Upper lobe of left lung (tissue), 6 donors: Measurements from ENCODE around the gene LARP1B. TPM values are rescaled to one million over a fixed set of nuclear protein-coding genes. Genes with fewer than 3 reads are reported as not detected.
"Not testable (repeated sequence)": the region's sequence is repeated elsewhere in the genome, so short reads cannot be mapped to it uniquely, and the experiment has no call there.

ENCODE experiments used
- ATAC-seq, 2 donors: fragments of 200-7000 bp; cut with Tn5 transposase; one replicate each; pipeline ENCODE4 v1.9.1; 2022; ENCODE audit warnings: mild to moderate bottlenecking in 2 of 2, moderate library complexity in 2 of 2; ENCODE audit not compliant: low FRiP score in 2 of 2
- DNase-seq, 2 donors: peaks; one replicate each; pipeline ENCODE4 v3.0.0-alpha.2; 2019 to 2020
- H3K27ac ChIP-seq, 4 donors: fragments of 200-600 bp; sonication (generic); one replicate each; pipeline ENCODE4 v1.5.1; 2016 to 2019
- H3K27me3 ChIP-seq, 4 donors: fragments of 200-600 bp; sonication (generic); one replicate each; pipeline ENCODE4 v1.5.1; 2017 to 2019
- H3K36me3 ChIP-seq, 4 donors: fragments of 200-600 bp; sonication (generic); one replicate each; pipeline ENCODE4 v1.5.1; 2016 to 2019
- H3K4me1 ChIP-seq, 4 donors: fragments of 200-600 bp; sonication (generic); one replicate each; pipeline ENCODE4 v1.5.1; 2018 to 2019
- H3K4me3 ChIP-seq, 4 donors: fragments of 200-600 bp; sonication (generic); one replicate each; pipeline ENCODE4 v1.5.1; 2017 to 2019; ENCODE audit warnings: mild to moderate bottlenecking in 2 of 4, moderate library complexity in 1 of 4
- H3K9me3 ChIP-seq, 4 donors: fragments of 200-600 bp; sonication (generic); one replicate each; pipeline ENCODE4 v1.5.1; 2018 to 2019
- EP300 ChIP-seq, 4 donors: sonication (generic); formaldehyde crosslinking; IDR thresholded peaks; one replicate each; pipeline ENCODE4 v1.5.1; 2017; ENCODE audit warnings: antibody characterized with exemption in 4 of 4, control low read depth in 2 of 4
- POLR2A ChIP-seq, 4 donors: fragments of 450-650 bp; IDR thresholded peaks; one replicate each; pipeline ENCODE4 v1.5.1; 2016 to 2017; ENCODE audit warnings: antibody characterized with exemption in 4 of 4, mild to moderate bottlenecking in 2 of 4
- POLR2AphosphoS5 ChIP-seq, 2 donors: sonication (generic); formaldehyde crosslinking; IDR thresholded peaks; one replicate each; pipeline ENCODE4 v1.5.1; 2017; ENCODE audit warnings: antibody characterized with exemption in 2 of 2
- WGBS, 2 donors: methylation state at CpG; one replicate each; pipeline ENCODE4 v1.1.5; 2017 to 2018; 5-methylcytosine and 5-hydroxymethylcytosine counted together
- total RNA-seq, 6 donors: library from RNA; depleted of rRNA in 4 of 6; stranded (reverse); fragments of >200 nt in 4 of 6; gene quantifications; one replicate each; pipeline versions ENCODE4 v1.1.0 to v1.2.1, GENCODE V29; 2016 to 2021
- TF ChIP-seq, protein P1 (sequence below), 6 experiments: fragments of 450-650 bp in 4 of 6; fragments of 200-600 bp in 2 of 6; sonication (generic) in 2 of 6; IDR thresholded peaks; one replicate each; pipeline ENCODE4 v1.5.1; 2016 to 2019; ENCODE audit warnings: antibody characterized with exemption in 6 of 6
- donor health status: DM: no; HTN: no; CAD: no; lungs with moderate emphysema.
- donor health status: DM: no; HTN: yes; CAD: no; lungs with severe emphysema.

Gene LARP1B
- total RNA-seq, 6 donors from 2014 or later: 13.8 to 41.7 (median 20.7) TPM

DNA sequence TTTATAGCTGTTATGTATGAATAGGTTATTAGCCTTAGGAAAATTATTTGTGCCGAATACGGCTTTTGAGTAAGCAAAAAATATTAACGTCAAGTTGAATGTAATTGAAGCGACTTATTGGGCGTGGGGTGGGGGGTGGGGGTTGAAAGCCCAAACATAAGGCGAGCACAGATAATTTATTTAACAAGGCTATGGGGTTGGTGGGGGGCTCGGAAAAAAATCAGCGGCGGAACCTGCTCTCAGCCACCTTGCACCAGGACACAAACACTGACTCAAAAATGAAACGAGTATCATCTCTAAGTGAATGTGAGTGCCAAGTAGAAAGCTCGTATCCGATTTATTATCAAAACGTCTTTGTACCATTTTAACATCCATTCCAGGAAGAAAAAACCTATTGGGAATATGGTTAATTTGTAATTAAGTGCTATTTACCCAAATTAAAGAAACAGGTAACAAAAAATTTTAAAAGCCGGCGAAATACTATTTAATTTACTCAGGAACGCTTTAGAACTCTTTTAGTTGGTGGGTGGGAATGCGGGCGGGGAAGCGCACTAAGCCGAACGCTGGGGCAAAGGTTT is 902 bp upstream of the LARP1B start:
- Histone ChIP-seq H3K27me3 (no peaks in the 10 kb centered on the region), H3K4me1 (peaks cover 0 to 18% (median 6%) of the 10 kb centered on the region in 4 donors), H3K36me3 (no peaks in the 10 kb centered on the region), H3K4me3 (peak overlapping the region; percentile 68 to 92 (median 88)), H3K27ac (peak overlapping the region; percentile 92 to 95 (median 94)), H3K9me3 (no peaks in the 10 kb centered on the region)
- whole genome bisulfite sequencing, 2 donors: 21 to 30% methylated on average over 21 of the region's 21 CpGs
- ATAC-seq (no peak), DNase-seq (no peak)
- no peak for TF ChIP-seq POLR2AphosphoS5 (IDR thresholded peaks at IDR 0.05)
- no peak for TF ChIP-seq POLR2A (IDR thresholded peaks at IDR 0.05)
- no peak for TF ChIP-seq EP300 (IDR thresholded peaks at IDR 0.05)
- TF ChIP-seq, protein P1, sequence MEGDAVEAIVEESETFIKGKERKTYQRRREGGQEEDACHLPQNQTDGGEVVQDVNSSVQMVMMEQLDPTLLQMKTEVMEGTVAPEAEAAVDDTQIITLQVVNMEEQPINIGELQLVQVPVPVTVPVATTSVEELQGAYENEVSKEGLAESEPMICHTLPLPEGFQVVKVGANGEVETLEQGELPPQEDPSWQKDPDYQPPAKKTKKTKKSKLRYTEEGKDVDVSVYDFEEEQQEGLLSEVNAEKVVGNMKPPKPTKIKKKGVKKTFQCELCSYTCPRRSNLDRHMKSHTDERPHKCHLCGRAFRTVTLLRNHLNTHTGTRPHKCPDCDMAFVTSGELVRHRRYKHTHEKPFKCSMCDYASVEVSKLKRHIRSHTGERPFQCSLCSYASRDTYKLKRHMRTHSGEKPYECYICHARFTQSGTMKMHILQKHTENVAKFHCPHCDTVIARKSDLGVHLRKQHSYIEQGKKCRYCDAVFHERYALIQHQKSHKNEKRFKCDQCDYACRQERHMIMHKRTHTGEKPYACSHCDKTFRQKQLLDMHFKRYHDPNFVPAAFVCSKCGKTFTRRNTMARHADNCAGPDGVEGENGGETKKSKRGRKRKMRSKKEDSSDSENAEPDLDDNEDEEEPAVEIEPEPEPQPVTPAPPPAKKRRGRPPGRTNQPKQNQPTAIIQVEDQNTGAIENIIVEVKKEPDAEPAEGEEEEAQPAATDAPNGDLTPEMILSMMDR (IDR thresholded peaks at IDR 0.05): no peak

DNA sequence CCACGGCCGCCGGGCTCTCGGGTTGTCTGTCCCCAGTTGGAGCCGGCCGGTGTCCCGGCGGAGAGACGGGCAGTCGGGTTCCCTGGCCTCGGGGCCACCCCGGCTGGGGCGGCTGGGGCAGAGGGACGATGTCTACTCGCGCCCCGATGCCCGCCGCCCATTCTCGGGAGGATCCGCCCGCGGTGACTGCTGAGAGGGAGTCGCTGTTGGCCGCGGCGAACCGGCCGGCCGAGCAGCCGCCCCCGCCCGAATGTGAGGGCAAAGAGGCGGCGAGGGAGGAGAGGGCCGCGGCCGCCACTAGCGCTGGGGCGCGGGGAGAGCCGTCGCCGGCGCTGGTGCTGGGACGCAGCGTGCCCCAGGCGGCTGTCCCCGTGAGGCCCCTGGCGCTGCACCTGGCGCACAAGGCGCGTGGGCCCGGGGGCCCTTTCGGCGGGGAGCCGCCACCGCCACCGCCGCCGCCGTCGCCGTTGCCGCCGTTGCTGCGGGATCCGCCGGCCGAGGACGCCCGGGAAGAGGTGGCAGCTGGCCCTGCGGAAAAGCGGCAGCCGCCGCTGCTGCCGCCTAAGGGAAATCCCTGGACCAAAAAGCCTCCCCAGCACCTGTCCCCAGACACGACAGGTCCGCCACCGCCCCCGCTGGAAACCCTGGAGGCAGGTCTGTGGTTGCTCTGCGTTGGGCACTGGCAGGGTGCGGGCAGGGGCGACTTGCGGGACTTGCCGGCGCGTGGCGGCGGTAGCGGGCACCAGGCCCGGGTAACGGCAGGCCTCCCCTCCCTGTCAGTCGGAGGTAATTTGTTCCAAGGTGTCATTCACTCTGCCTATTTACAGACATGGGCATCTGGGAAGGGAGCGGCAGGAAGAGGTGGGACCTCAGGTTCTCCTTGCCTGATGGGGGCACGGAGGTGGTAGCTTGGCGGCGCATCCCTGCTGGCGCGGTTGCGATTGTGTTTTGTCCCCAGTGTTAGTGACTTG is 739 bp downstream of the LARP1B start:
- peak overlapping the region; percentile 92 to 95 (median 94) for H3K27ac ChIP-seq

DNA sequence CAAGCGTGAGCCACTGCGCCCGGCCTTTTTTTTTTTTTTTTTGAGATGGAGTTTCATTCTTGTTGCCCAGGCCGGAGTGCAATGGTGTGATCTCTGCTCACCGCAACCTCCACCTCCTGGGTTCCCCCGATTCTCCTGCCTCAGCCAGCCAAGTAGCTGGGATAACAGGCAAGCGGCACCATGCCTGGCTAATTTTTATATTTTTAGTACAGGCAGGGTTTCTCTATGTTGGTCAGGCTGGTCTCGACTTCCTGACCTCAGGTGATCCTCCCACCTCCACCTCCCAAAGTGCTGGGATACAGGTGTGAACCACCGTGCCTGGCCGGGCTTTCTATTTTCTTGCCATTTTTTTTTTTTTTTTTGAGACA is 5.3 kb downstream of the LARP1B start:
- DNase-seq, H3K4me3 ChIP-seq, ATAC-seq, H3K36me3 ChIP-seq, H3K27ac ChIP-seq, H3K9me3 ChIP-seq, H3K27me3 ChIP-seq: not testable (repeated sequence)
- peaks cover 0 to 15% (median 6%) of the 10 kb centered on the region in 4 donors for H3K4me1 ChIP-seq
- WGBS, 2 donors: 94 to 95% methylated on average over 10 of the region's 10 CpGs

More for the DNA sequence above, 739 bp downstream of the LARP1B start:
- WGBS, 2 donors: 0 to 1% methylated on average over 16 to 77 of the region's 101 CpGs
- Histone ChIP-seq H3K4me1 (peaks cover 0 to 21% (median 6%) of the 10 kb centered on the region in 4 donors), H3K36me3 (no peaks in the 10 kb centered on the region), H3K27me3 (no peaks in the 10 kb centered on the region), H3K4me3 (peak overlapping the region; percentile 83 to 92 (median 88)), H3K9me3 (no peaks in the 10 kb centered on the region)
- DNase-seq (peak in 1 of 2 donors; percentile 58), ATAC-seq (peak; percentile 24 to 51)
- TF ChIP-seq, protein P1 (IDR thresholded peaks at IDR 0.05): peak in 1 of 6 experiments; percentile 24
- TF ChIP-seq POLR2A (IDR thresholded peaks at IDR 0.05) (no peak), POLR2AphosphoS5 (IDR thresholded peaks at IDR 0.05) (peak; percentile 36 to 45)

DNA sequence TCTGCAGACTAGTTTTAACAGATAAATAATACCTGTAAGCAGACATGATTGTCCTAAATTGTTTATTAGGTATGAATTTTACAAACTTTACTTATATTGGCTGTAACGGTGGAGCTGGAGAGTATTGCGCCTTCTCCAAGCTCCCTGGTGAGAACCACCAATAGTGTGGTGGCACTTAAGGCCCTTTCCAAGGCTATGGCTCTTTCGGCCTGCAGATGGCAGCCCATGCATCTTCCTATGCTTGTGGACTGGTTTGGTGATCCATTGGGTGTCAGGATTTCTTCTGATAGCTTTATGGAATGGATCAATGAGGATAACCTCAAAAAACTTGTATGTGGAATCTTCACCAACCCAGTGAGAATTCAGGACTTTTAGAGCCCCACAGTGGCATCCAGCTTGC is 7.8 kb downstream of the LARP1B start:
- no peaks in the 10 kb centered on the region for H3K27me3 ChIP-seq
- 94 to 100% methylated on average over 2 to 3 of the region's 3 CpGs for WGBS, 2 donors

DNA sequence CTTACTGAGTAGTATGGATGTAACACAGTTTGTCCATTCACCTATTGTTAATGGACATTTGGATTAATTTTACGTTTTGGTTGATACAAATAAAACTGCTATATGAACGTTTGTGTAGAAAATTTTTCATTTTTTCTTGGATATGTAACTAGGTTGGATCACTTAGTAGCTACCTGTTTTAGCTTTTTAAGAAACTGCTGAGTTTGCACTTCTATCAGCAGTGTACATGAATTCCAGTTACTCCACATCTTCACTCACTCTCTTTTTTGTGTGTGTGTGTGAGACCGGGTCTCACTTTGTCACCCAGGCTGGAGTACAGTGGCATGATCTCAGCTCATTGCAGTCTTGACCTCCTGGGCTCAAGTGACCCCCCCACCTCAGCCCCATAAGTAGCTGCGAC is 15.4 kb downstream of the LARP1B start:
- DNase-seq: no peak
- WGBS, 2 donors: 89 to 90% methylated on average over 4 of the region's 4 CpGs
- no peak overlapping the region for H3K4me3 ChIP-seq
- TF ChIP-seq, protein P1 (IDR thresholded peaks at IDR 0.05): no peak
- TF ChIP-seq EP300 (IDR thresholded peaks at IDR 0.05): no peak
- no peak for TF ChIP-seq POLR2A (IDR thresholded peaks at IDR 0.05)
- no peak for TF ChIP-seq POLR2AphosphoS5 (IDR thresholded peaks at IDR 0.05)
- H3K36me3 ChIP-seq: peaks cover 5 to 38% (median 8%) of the 10 kb centered on the region in 4 donors
- H3K27me3 ChIP-seq: no peaks in the 10 kb centered on the region
- no peaks in the 10 kb centered on the region for H3K9me3 ChIP-seq
- no peaks in the 10 kb centered on the region for H3K4me1 ChIP-seq
- H3K27ac ChIP-seq: no peak overlapping the region
- no peak for ATAC-seq

More for the DNA sequence above, 7.8 kb downstream of the LARP1B start:
- ATAC-seq (no peak), DNase-seq (no peak)
- TF ChIP-seq EP300 (IDR thresholded peaks at IDR 0.05): no peak
- TF ChIP-seq, protein P1 (IDR thresholded peaks at IDR 0.05): no peak
- no peak for TF ChIP-seq POLR2AphosphoS5 (IDR thresholded peaks at IDR 0.05)
- TF ChIP-seq POLR2A (IDR thresholded peaks at IDR 0.05): no peak
- Histone ChIP-seq H3K4me1 (peaks cover 0 to 3% (median 0%) of the 10 kb centered on the region in 4 donors), H3K4me3 (no peak overlapping the region), H3K27ac (no peak overlapping the region), H3K9me3 (no peaks in the 10 kb centered on the region), H3K36me3 (no peaks in the 10 kb centered on the region)

DNA sequence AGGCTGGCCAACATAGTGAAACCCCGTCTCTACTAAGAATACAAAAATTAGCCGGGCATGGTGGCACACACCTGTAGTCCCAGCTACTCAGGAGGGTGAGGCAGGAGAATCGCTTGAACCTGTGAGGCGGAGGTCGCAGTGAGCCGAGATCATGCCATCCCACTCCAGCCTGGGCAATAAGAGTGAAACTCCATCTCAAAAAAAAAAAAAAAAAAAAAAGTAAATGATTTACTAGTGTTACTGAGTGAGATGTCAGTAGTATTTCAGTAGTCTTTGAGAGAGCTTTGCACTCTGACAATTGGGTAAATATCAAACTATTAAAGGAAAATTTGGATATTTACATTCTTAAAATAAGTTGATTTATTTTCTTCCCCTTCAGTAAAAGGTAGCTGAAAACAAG is 34.2 kb downstream of the LARP1B start:
- not testable (repeated sequence) for H3K4me1 ChIP-seq, H3K9me3 ChIP-seq, ATAC-seq, DNase-seq, H3K27me3 ChIP-seq, H3K4me3 ChIP-seq, H3K27ac ChIP-seq
- 85 to 91% methylated on average over 6 of the region's 6 CpGs for WGBS, 2 donors
- H3K36me3 ChIP-seq: peaks cover 0 to 50% (median 12%) of the 10 kb centered on the region in 4 donors
